Retinal pigment epithelial cell (primary cell): Measurements from ENCODE around the gene PPP2R5C.
A peak's percentile ranks its signal among the peaks of the same experiment; 100 is the strongest.

Experiments
- DNase-seq: peaks from one replicate; pipeline ENCODE4 v3.0.0-alpha.2; 2010; ENCODE audit warnings: low read depth
- H3K4me3 ChIP-seq: 2 replicates; pipeline ENCODE4 v1.5.1; 2011; ENCODE audit warnings: mild to moderate bottlenecking, low read length, control low read depth, moderate library complexity
- CTCF ChIP-seq: conservative IDR thresholded peaks from 2 replicates; pipeline ENCODE4 v1.5.1; 2011; ENCODE audit warnings: low read depth, low read length, control low read depth, inconsistent platforms

Gene PPP2R5C

GRCh38 chr14:101939646-101940170 is 178.2 kb downstream of the PPP2R5C start:
- TF ChIP-seq CTCF = no peak
- DNase-seq = no peak
- H3K4me3 ChIP-seq = no peak overlapping the region

GRCh38 chr14:101944451-101944850 is 182.9 kb downstream of the PPP2R5C start:
- DNase-seq = no peak
- TF ChIP-seq CTCF = no peak
- no peak overlapping the region for H3K4me3 ChIP-seq

- no peak overlapping the region for H3K4me3 ChIP-seq
- DNase-seq = no peak
- TF ChIP-seq CTCF = no peak
Observed at GRCh38 chr14:101945171-101945570, 183.7 kb downstream of the PPP2R5C start.

- DNase-seq = no peak
- TF ChIP-seq CTCF = no peak
Observed at GRCh38 chr14:101947577-101947903, 186.0 kb downstream of the PPP2R5C start.

GRCh38 chr14:101947904-101948665 is 186.6 kb downstream of the PPP2R5C start:
- TF ChIP-seq CTCF = no peak
- H3K4me3 ChIP-seq = peak overlapping the region; percentile 89

More at GRCh38 chr14:101947577-101947903, 186.0 kb downstream of the PPP2R5C start:
- peak overlapping the region; percentile 89 for H3K4me3 ChIP-seq

GRCh38 chr14:101948666-101949216 is 187.2 kb downstream of the PPP2R5C start:
- no peak for DNase-seq
- peak overlapping the region; percentile 73 for H3K4me3 ChIP-seq
- no peak for TF ChIP-seq CTCF

More at GRCh38 chr14:101947904-101948665, 186.6 kb downstream of the PPP2R5C start:
- peak; percentile 100 for DNase-seq

GRCh38 chr14:101950100-101950499 is 188.6 kb downstream of the PPP2R5C start:
- TF ChIP-seq CTCF = no peak
- no peak overlapping the region for H3K4me3 ChIP-seq

More at GRCh38 chr14:101950100-101950499, 188.6 kb downstream of the PPP2R5C start:
- DNase-seq = no peak
